GM12878 (cell line): Measurements from ENCODE around the gene LAMP5. TPM values are rescaled to one million over a fixed set of nuclear protein-coding genes. Genes with fewer than 3 reads are reported as not detected.

Experiments
- ATAC-seq: fragments of 200-7000 bp; cut with Tn5 transposase; 3 replicates; pipeline ENCODE4 v1.9.1; 2020; ENCODE audit warnings: mild to moderate bottlenecking, moderate library complexity
- BruUV-seq: library from RNA; stranded (reverse); fragments of 400-500 nt; replicated peaks from 2 replicates; lab custom pipeline; 2021; lab: Mats Ljungman, UMichigan
- CTCF ChIA-PET: fragments of 300-600 bp; sonication (Branson Sonifier 250); formaldehyde crosslinking; extraction: SDS; loops from one replicate; lab custom pipeline; 2021; ENCODE audit warnings: inconsistent platforms; lab: Yijun Ruan, JAX
- POLR2A ChIA-PET: fragments of 350-600 bp; formaldehyde crosslinking; extraction: SDS; loops from one replicate; lab custom pipeline; 2021; ENCODE audit warnings: inconsistent platforms; lab: Charles Lee
- RAD21 ChIA-PET: fragments of 300-600 bp; sonication (Branson Sonifier 250); formaldehyde crosslinking; loops from one replicate; lab custom pipeline; 2023; ENCODE audit warnings: antibody characterized with exemption; ENCODE audit not compliant: unreplicated experiment; lab: Charles Lee
- SMC1A ChIA-PET: fragments of 300-600 bp; sonication (Branson Sonifier 250); formaldehyde crosslinking; loops from one replicate; lab custom pipeline; 2023; ENCODE audit not compliant: unreplicated experiment, uncharacterized antibody; lab: Charles Lee
- DNase-seq: peaks from one replicate; pipeline ENCODE4 v3.0.0-alpha.2; 2011; ENCODE audit warnings: low read depth, low spot score
- FAIRE-seq: peaks from 3 replicates; lab custom pipeline; 2011; peaks lifted over from hg19 to GRCh38; lab: Jason Lieb, UNC
- H2AFZ ChIP-seq: 2 replicates; pipeline ENCODE4 v1.6.0; 2011; ENCODE audit warnings: low read depth, low read length, control low read depth; ENCODE audit not compliant: control insufficient read depth
- H3K27ac ChIP-seq: 2 replicates; pipeline ENCODE4 v1.5.1; 2011; ENCODE audit warnings: control low read depth; ENCODE audit not compliant: control insufficient read depth, insufficient read depth
- H3K27me3 ChIP-seq, 2 experiments: replicated peaks in 1 of 2; 2 replicates each; pipeline versions ENCODE4 v1.6.0 to v1.6.1; 2011; ENCODE audit warnings: low read length in 1 of 2; ENCODE audit not compliant: control insufficient read depth in 2 of 2, insufficient read depth in 2 of 2
- H3K36me3 ChIP-seq, 2 experiments: 2 replicates each; pipeline ENCODE4 v1.5.1; 2011; ENCODE audit warnings: low read length in 1 of 2; ENCODE audit not compliant: control insufficient read depth in 2 of 2, insufficient read depth in 2 of 2
- H3K4me1 ChIP-seq: 2 replicates; pipeline ENCODE4 v1.6.1; 2011; ENCODE audit warnings: mild to moderate bottlenecking, low read length, moderate library complexity, mixed read lengths; ENCODE audit not compliant: control insufficient read depth, insufficient read depth
- H3K4me2 ChIP-seq: 2 replicates; pipeline ENCODE4 v1.6.0; 2011; ENCODE audit warnings: control low read depth; ENCODE audit not compliant: control insufficient read depth, insufficient read depth
- H3K4me3 ChIP-seq: fragments of 200-600 bp; sonication (generic); 2 replicates; pipeline ENCODE4 v1.5.1; 2016
- H3K79me2 ChIP-seq: 2 replicates; pipeline ENCODE4 v1.6.0; 2011; ENCODE audit warnings: low read length; ENCODE audit not compliant: control insufficient read depth, insufficient read depth
- H3K9ac ChIP-seq: 2 replicates; pipeline ENCODE4 v1.8.0; 2011; ENCODE audit warnings: low read length, control low read depth, mixed read lengths; ENCODE audit not compliant: control insufficient read depth, insufficient read depth
- H3K9me3 ChIP-seq: replicated peaks from 3 replicates; pipeline ENCODE4 v1.5.1; 2011; ENCODE audit warnings: mild to moderate bottlenecking, low read length; ENCODE audit not compliant: control insufficient read depth, insufficient read depth
- H4K20me1 ChIP-seq: 2 replicates; pipeline ENCODE4 v1.6.0; 2011; ENCODE audit not compliant: control insufficient read depth, insufficient read depth
- CHD2 ChIP-seq: IDR thresholded peaks from 2 replicates; pipeline ENCODE4 v1.6.1; 2011; ENCODE audit warnings: low read depth, low read length, improper control_type of control experiment, borderline replicate concordance
- CREB1 ChIP-seq: IDR thresholded peaks from 2 replicates; pipeline ENCODE4 v1.6.1; 2012; ENCODE audit warnings: low read depth, mild to moderate bottlenecking, inconsistent platforms
- HDAC2 ChIP-seq: fragments of 200-600 bp; sonication (generic); IDR thresholded peaks from 2 replicates; pipeline ENCODE4 v1.6.1; 2017
- HDAC6 ChIP-seq: fragments of 200-600 bp; sonication (generic); IDR thresholded peaks from one replicate; pipeline ENCODE4 v1.8.0; 2017; ENCODE audit warnings: antibody characterized with exemption; ENCODE audit not compliant: unreplicated experiment
- IRF4 ChIP-seq: IDR thresholded peaks from 2 replicates; pipeline ENCODE4 v1.6.1; 2011; ENCODE audit warnings: low read depth, low read length
- IRF5 ChIP-seq: fragments of 450-650 bp; IDR thresholded peaks from 2 replicates; pipeline ENCODE4 v1.6.1; 2017; ENCODE audit warnings: borderline replicate concordance
- MEF2A ChIP-seq: IDR thresholded peaks from 2 replicates; pipeline ENCODE4 v1.6.1; 2011; ENCODE audit warnings: low read depth, mild to moderate bottlenecking, low read length, moderate library complexity; ENCODE audit not compliant: insufficient read depth
- MTA3 ChIP-seq: IDR thresholded peaks from 2 replicates; pipeline ENCODE4 v1.6.1; 2012; ENCODE audit warnings: low read length, inconsistent platforms, borderline replicate concordance
- WGBS: methylation state at CpG from one replicate; pipeline ENCODE4 v1.1.6; 2016; ENCODE audit warnings: low lambda C conversion rate; ENCODE audit not compliant: insufficient replicate concordance, insufficient coverage; ENCODE audit errors: missing lambda C conversion rate; 5-methylcytosine and 5-hydroxymethylcytosine counted together
- in situ Hi-C: fragments of 300-500 bp; cut with MboI; formaldehyde crosslinking; loops from 9 replicates; pipeline ENCODE4 v1.14.3; 2018; ENCODE audit warnings: mixed read lengths
- intact Hi-C: fragments of 100-400 bp; cut with micrococcal nuclease; formaldehyde crosslinking; loops from one replicate; pipeline ENCODE4 v1.14.2; 2022; ENCODE audit not compliant: unreplicated experiment
- polyA plus RNA-seq, 11 experiments: library from polyadenylated mRNA; depleted of rRNA in 4 of 11; unstranded in 6 of 11; stranded (reverse) in 5 of 11; fragments of >200 nt; fragmentation: Nextera tagmentation in 4 of 11; fragmentation: Illumina TruSeq in 1 of 11; extraction: Ambion mirVana in 4 of 11; extraction: Trizol in 1 of 11; gene quantifications; 1 replicate in 1 of 11; 2 replicates in 10 of 11; pipeline versions ENCODE4 v1.2.1 to v1.2.3, GENCODE V29; 2011 to 2016; ENCODE audit warnings: inconsistent platforms in 2 of 11, missing spikeins in 2 of 11, low read depth in 1 of 11
- total RNA-seq, 4 experiments: library from RNA; depleted of rRNA in 3 of 4; stranded (reverse); fragments of >200 nt in 3 of 4; fragmentation: Illumina TruSeq in 1 of 4; extraction: Trizol in 1 of 4; gene quantifications; 2 replicates each; pipeline versions ENCODE4 v1.2.1 to v1.2.3, GENCODE V29; 2013 to 2021

LAMP5 gene
- total and polyA plus RNA-seq, 10 of the 15 experiments (the other 5 are each of a cell fraction or from before 2014, with no cell fraction given) = 0.10 to 0.56 (median 0.49) TPM; not detected in 1

GRCh38 chr20:9543214-9543613, 28.8 kb downstream of the LAMP5 start:
- no peak overlapping the region for H2AFZ ChIP-seq
- no peak for ATAC-seq
- 4% methylated on average over 4 of the region's 4 CpGs for whole genome bisulfite sequencing
- no peaks in the 10 kb centered on the region for H4K20me1 ChIP-seq
- H3K79me2 ChIP-seq = no peaks in the 10 kb centered on the region
- FAIRE-seq = no peak
- no peaks in the 10 kb centered on the region for H3K4me1 ChIP-seq
- ChIA-PET POLR2A (no interaction called here), CTCF (no interaction called here), SMC1A (no interaction called here), RAD21 (no interaction called here)
- H3K27ac ChIP-seq = no peak overlapping the region
- BruUV-seq = no TSS peak
- DNase-seq = no peak
- H3K36me3 ChIP-seq = no peaks in the 10 kb centered on the region
- H3K9ac ChIP-seq = no peak overlapping the region
- intact Hi-C loops = no loop called here
- H3K27me3 ChIP-seq = peaks cover 0 to 3% of the 10 kb centered on the region in 2 experiments; a peak in 2 of 4 replicates
- no peak overlapping the region for H3K4me3 ChIP-seq
- no peak overlapping the region for H3K4me2 ChIP-seq
- TF ChIP-seq IRF5 (no peak), CREB1 (no peak), MEF2A (no peak), CHD2 (no peak), IRF4 (no peak), HDAC2 (no peak), HDAC6 (no peak), MTA3 (no peak)
- TF ChIP-seq, all 136 proteins: peak for 0
- in situ Hi-C loops = no loop called here
- H3K9me3 ChIP-seq = no peaks in the 10 kb centered on the region
